ENCODE measurements around the gene INHBC.
"Not testable (repeated sequence)": the region's sequence is repeated elsewhere in the genome, so short reads cannot be mapped to it uniquely, and the experiment has no call there.

The INHBC gene

DNA sequence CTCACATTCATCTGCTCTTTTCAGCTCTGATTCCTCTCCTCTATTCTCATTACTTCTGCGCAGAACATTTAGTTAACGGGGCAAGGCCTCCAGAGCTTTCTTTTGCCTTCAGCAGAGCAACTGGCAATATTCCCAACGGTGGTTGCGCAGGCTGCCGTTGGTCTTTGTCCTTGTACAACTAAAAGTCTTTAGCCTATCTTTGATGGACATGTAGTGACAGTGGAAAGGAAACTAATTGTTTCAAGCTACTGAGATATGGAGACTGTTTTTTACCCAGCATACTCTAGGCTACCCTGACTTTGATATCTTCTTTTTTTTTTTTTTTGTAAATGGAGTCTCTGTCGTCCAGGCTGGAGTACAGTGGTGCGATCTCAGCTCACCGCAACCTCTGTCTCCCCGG lies 16.3 kb upstream of the INHBC start:
- H3K4me1 ChIP-seq, result no peaks in the 10 kb centered on the region
- no peaks in the 10 kb centered on the region for H3K27me3 ChIP-seq (ENCODE audit: control insufficient read depth, insufficient read depth, low read length)
- H3K4me3 ChIP-seq (ENCODE audit: low read depth, low read length), result no peak overlapping the region
- H3K27ac ChIP-seq, result no peak overlapping the region
- no peak overlapping the region for H3K4me2 ChIP-seq (ENCODE audit: low read length)
- no peaks in the 10 kb centered on the region for H3K36me3 ChIP-seq (ENCODE audit: control insufficient read depth, insufficient read depth, low read length)
- peaks cover 29% of the 10 kb centered on the region for H3K79me2 ChIP-seq
- TF ChIP-seq, protein P1, sequence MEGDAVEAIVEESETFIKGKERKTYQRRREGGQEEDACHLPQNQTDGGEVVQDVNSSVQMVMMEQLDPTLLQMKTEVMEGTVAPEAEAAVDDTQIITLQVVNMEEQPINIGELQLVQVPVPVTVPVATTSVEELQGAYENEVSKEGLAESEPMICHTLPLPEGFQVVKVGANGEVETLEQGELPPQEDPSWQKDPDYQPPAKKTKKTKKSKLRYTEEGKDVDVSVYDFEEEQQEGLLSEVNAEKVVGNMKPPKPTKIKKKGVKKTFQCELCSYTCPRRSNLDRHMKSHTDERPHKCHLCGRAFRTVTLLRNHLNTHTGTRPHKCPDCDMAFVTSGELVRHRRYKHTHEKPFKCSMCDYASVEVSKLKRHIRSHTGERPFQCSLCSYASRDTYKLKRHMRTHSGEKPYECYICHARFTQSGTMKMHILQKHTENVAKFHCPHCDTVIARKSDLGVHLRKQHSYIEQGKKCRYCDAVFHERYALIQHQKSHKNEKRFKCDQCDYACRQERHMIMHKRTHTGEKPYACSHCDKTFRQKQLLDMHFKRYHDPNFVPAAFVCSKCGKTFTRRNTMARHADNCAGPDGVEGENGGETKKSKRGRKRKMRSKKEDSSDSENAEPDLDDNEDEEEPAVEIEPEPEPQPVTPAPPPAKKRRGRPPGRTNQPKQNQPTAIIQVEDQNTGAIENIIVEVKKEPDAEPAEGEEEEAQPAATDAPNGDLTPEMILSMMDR (IDR thresholded peaks at IDR 0.05), result no peak
- no peaks in the 10 kb centered on the region for H3K9me3 ChIP-seq (ENCODE audit: control insufficient read depth, low read length)
- H2AFZ ChIP-seq, result no peak overlapping the region
- H3K9ac ChIP-seq, result no peak overlapping the region

DNA sequence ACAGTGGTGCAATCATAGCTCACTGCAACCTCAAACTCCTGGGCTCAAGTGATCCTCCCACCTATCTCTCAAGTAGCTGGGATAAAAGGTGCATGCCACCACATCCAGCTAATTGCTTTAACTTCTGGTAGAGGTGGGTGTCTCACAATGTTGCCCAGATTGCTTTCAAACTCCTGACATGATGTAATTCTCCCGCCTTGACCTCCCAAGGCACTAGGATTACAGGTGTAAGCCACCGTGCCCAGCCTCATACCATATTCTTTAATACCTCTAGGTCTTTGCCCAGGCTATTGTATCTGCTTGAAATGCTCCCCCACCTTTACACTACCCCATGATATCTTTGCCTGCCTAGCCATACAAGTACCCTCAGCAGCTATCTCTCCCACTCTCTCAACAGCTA lies 15.1 kb upstream of the INHBC start:
- H3K9ac ChIP-seq, result no peak overlapping the region
- TF ChIP-seq, protein P1 (IDR thresholded peaks at IDR 0.05), result no peak
- H3K79me2 ChIP-seq, result peaks cover 33% of the 10 kb centered on the region
- no peaks in the 10 kb centered on the region for H3K4me1 ChIP-seq
- H3K27me3 ChIP-seq (ENCODE audit: control insufficient read depth, insufficient read depth, low read length), result no peaks in the 10 kb centered on the region
- no peaks in the 10 kb centered on the region for H3K9me3 ChIP-seq (ENCODE audit: control insufficient read depth, low read length)
- no peak overlapping the region for H3K4me3 ChIP-seq (ENCODE audit: low read depth, low read length)
- H3K36me3 ChIP-seq (ENCODE audit: control insufficient read depth, insufficient read depth, low read length), result no peaks in the 10 kb centered on the region
- H3K27ac ChIP-seq, result no peak overlapping the region
- H3K4me2 ChIP-seq (ENCODE audit: low read length), result no peak overlapping the region
- no peak overlapping the region for H2AFZ ChIP-seq

DNA sequence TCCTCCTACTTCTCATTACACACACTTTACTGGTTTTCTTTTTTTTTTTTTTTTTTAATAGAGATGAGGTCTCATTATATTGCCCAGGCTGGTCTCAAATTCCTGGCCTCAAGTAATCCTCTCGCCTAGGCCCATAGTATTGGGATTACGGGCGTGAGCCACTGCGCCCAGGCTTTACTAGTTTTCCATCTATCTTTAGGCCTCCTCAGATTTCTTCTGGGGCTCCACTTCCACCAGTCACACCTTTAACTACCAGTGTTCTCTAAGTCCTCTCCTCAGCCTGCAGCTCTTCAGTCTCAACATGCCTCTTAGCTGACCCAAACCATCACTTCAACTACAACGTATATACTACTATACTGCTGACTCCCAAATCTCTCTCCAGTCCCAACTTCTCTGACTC lies 14.1 kb upstream of the INHBC start:
- H3K4me1 ChIP-seq, result no peaks in the 10 kb centered on the region
- TF ChIP-seq, protein P1 (IDR thresholded peaks at IDR 0.05), result no peak
- H3K4me3 ChIP-seq (ENCODE audit: low read depth, low read length), result no peak overlapping the region
- no peaks in the 10 kb centered on the region for H3K9me3 ChIP-seq (ENCODE audit: control insufficient read depth, low read length)
- H3K36me3 ChIP-seq (ENCODE audit: control insufficient read depth, insufficient read depth, low read length), result no peaks in the 10 kb centered on the region
- H3K27me3 ChIP-seq (ENCODE audit: control insufficient read depth, insufficient read depth, low read length), result no peaks in the 10 kb centered on the region
- H3K9ac ChIP-seq, result no peak overlapping the region
- H2AFZ ChIP-seq, result no peak overlapping the region
- no peak overlapping the region for H3K4me2 ChIP-seq (ENCODE audit: low read length)
- peaks cover 35% of the 10 kb centered on the region for H3K79me2 ChIP-seq
- no peak overlapping the region for H3K27ac ChIP-seq

- peaks cover 26% of the 10 kb centered on the region for H3K79me2 ChIP-seq
Observed at GRCh38 chr12:57426948-57427347, 7.6 kb upstream of the INHBC start.

DNA sequence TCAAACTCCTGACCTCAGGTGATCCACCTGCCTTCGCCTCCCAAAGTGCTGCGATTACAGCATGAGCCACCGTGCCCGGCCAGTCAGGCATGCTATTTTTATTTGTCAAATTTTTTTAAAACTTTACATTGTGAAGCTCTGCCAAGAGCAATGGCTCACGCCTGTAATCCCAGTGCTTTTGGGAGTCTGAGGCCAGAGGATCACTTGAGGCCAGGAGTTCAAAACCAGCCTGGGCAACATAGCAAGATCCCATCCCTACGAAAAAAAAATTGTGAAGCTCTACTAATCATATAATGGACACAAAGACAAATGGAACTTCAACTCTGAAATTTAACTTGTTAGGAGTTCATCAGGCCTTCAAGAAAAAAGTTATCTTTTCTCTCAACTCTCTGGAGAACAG lies 5.6 kb upstream of the INHBC start:
- TF ChIP-seq, protein P1 (IDR thresholded peaks at IDR 0.05), result no peak
- Histone ChIP-seq H3K9ac (no peak overlapping the region), H3K9me3 (ENCODE audit: control insufficient read depth, low read length) (no peaks in the 10 kb centered on the region), H3K4me2 (ENCODE audit: low read length) (no peak overlapping the region), H3K4me3 (ENCODE audit: low read depth, low read length) (no peak overlapping the region), H3K79me2 (peaks cover 14% of the 10 kb centered on the region), H3K4me1 (no peaks in the 10 kb centered on the region), H3K36me3 (ENCODE audit: control insufficient read depth, insufficient read depth, low read length) (no peaks in the 10 kb centered on the region), H2AFZ (no peak overlapping the region), H3K27ac (no peak overlapping the region), H3K27me3 (ENCODE audit: control insufficient read depth, insufficient read depth, low read length) (no peaks in the 10 kb centered on the region)

More at GRCh38 chr12:57426948-57427347, 7.6 kb upstream of the INHBC start:
- not testable (repeated sequence) for H3K27ac ChIP-seq; H3K4me3 ChIP-seq (ENCODE audit: low read depth, low read length); H3K9me3 ChIP-seq (ENCODE audit: control insufficient read depth, low read length); H3K4me2 ChIP-seq (ENCODE audit: low read length); H3K4me1 ChIP-seq; H2AFZ ChIP-seq; H3K9ac ChIP-seq; H3K36me3 ChIP-seq (ENCODE audit: control insufficient read depth, insufficient read depth, low read length); H3K27me3 ChIP-seq (ENCODE audit: control insufficient read depth, insufficient read depth, low read length)
